T-helper 1 cell treated with Interleukin-12 subunit alpha and Interleukin-12 subunit beta and Interleukin-4 antibody, amounts not matched to agents 30 μg/mL and 1 μg/mL, for 36 hours (primary cell): Measurements from ENCODE around the gene LRRC3C.

Experiments used
- H3K27ac Mint-ChIP-seq: one replicate; pipeline ENCODE4 v1.8.0; 2021; ENCODE audit warnings: mild to moderate bottlenecking, mixed read lengths
- H3K27me3 Mint-ChIP-seq: one replicate; pipeline ENCODE4 v1.8.0; 2021; ENCODE audit warnings: low read depth, mixed read lengths
- H3K36me3 Mint-ChIP-seq: one replicate; pipeline ENCODE4 v1.8.0; 2021; ENCODE audit warnings: low read depth, mixed read lengths
- H3K4me1 Mint-ChIP-seq: one replicate; pipeline ENCODE4 v1.8.0; 2021; ENCODE audit warnings: low read depth, mixed read lengths
- H3K4me3 Mint-ChIP-seq: one replicate; pipeline ENCODE4 v1.8.0; 2021; ENCODE audit warnings: mild to moderate bottlenecking, moderate library complexity, mixed read lengths
- H3K9me3 Mint-ChIP-seq: one replicate; pipeline ENCODE4 v1.8.0; 2021; ENCODE audit warnings: mixed read lengths

Gene LRRC3C

GRCh38 chr17:39971076-39971603 is 43.6 kb downstream of the LRRC3C start:
- H3K4me3 Mint-ChIP-seq: no peak overlapping the region
- H3K27ac Mint-ChIP-seq: no peak overlapping the region
- H3K36me3 Mint-ChIP-seq: no peaks in the 10 kb centered on the region
- H3K27me3 Mint-ChIP-seq: peaks cover 54% of the 10 kb centered on the region
- H3K4me1 Mint-ChIP-seq: no peaks in the 10 kb centered on the region
- no peaks in the 10 kb centered on the region for H3K9me3 Mint-ChIP-seq

- H3K36me3 Mint-ChIP-seq: no peaks in the 10 kb centered on the region
- H3K9me3 Mint-ChIP-seq: no peaks in the 10 kb centered on the region
- H3K27me3 Mint-ChIP-seq: peaks cover 48% of the 10 kb centered on the region
- no peak overlapping the region for H3K4me3 Mint-ChIP-seq
- H3K4me1 Mint-ChIP-seq: no peaks in the 10 kb centered on the region
- no peak overlapping the region for H3K27ac Mint-ChIP-seq
These were observed 44.7 kb downstream of the LRRC3C start for GRCh38 chr17:39972271-39972670.

GRCh38 chr17:39973496-39973895 is 46.0 kb downstream of the LRRC3C start:
- Mint-ChIP-seq H3K4me3 (no peak overlapping the region), H3K36me3 (no peaks in the 10 kb centered on the region), H3K27me3 (peaks cover 51% of the 10 kb centered on the region)

GRCh38 chr17:39974433-39974832 is 46.9 kb downstream of the LRRC3C start:
- peaks cover 2% of the 10 kb centered on the region for H3K4me1 Mint-ChIP-seq
- no peaks in the 10 kb centered on the region for H3K9me3 Mint-ChIP-seq
- no peaks in the 10 kb centered on the region for H3K36me3 Mint-ChIP-seq
- H3K4me3 Mint-ChIP-seq: no peak overlapping the region
- peaks cover 50% of the 10 kb centered on the region for H3K27me3 Mint-ChIP-seq
- H3K27ac Mint-ChIP-seq: no peak overlapping the region

More at GRCh38 chr17:39973496-39973895, 46.0 kb downstream of the LRRC3C start:
- Mint-ChIP-seq H3K4me1 (no peaks in the 10 kb centered on the region), H3K9me3 (no peaks in the 10 kb centered on the region), H3K27ac (no peak overlapping the region)

- H3K4me1 Mint-ChIP-seq: peaks cover 12% of the 10 kb centered on the region
- H3K27me3 Mint-ChIP-seq: peaks cover 46% of the 10 kb centered on the region
- no peak overlapping the region for H3K27ac Mint-ChIP-seq
- no peaks in the 10 kb centered on the region for H3K9me3 Mint-ChIP-seq
- no peaks in the 10 kb centered on the region for H3K36me3 Mint-ChIP-seq
- H3K4me3 Mint-ChIP-seq: no peak overlapping the region
These were observed 48.3 kb downstream of the LRRC3C start for GRCh38 chr17:39975801-39976200.

- peaks cover 21% of the 10 kb centered on the region for H3K4me1 Mint-ChIP-seq
- peaks cover 3% of the 10 kb centered on the region for H3K36me3 Mint-ChIP-seq
- H3K27ac Mint-ChIP-seq: no peak overlapping the region
- peaks cover 23% of the 10 kb centered on the region for H3K27me3 Mint-ChIP-seq
- H3K4me3 Mint-ChIP-seq: peak overlapping the region; percentile 96
- no peaks in the 10 kb centered on the region for H3K9me3 Mint-ChIP-seq
These were observed 51.6 kb downstream of the LRRC3C start for GRCh38 chr17:39979016-39979670.

GRCh38 chr17:39979893-39980350 is 52.4 kb downstream of the LRRC3C start:
- Mint-ChIP-seq H3K4me1 (peaks cover 21% of the 10 kb centered on the region), H3K27ac (peak overlapping the region; percentile 92), H3K4me3 (peak overlapping the region; percentile 96), H3K36me3 (peaks cover 8% of the 10 kb centered on the region), H3K27me3 (peaks cover 20% of the 10 kb centered on the region), H3K9me3 (no peaks in the 10 kb centered on the region)

GRCh38 chr17:39980351-39981206 is 53.0 kb downstream of the LRRC3C start, which contains the start of gene PSMD3:
TSS of gene PSMD3 (plus strand) at chr17:39980807. CDS start at chr17:39980971, 164 bp downstream.
- Mint-ChIP-seq H3K4me1 (peaks cover 21% of the 10 kb centered on the region), H3K9me3 (no peaks in the 10 kb centered on the region), H3K27ac (peak within 1 kb of the TSS; percentile 92), H3K36me3 (peaks cover 11% of the 10 kb centered on the region), H3K4me3 (peak within 1 kb of the TSS; percentile 96), H3K27me3 (peaks cover 18% of the 10 kb centered on the region)

- H3K27ac Mint-ChIP-seq: peak overlapping the region; percentile 92
- peaks cover 17% of the 10 kb centered on the region for H3K36me3 Mint-ChIP-seq
- H3K9me3 Mint-ChIP-seq: no peaks in the 10 kb centered on the region
- H3K4me3 Mint-ChIP-seq: peak overlapping the region; percentile 96
- H3K27me3 Mint-ChIP-seq: peaks cover 15% of the 10 kb centered on the region
- peaks cover 21% of the 10 kb centered on the region for H3K4me1 Mint-ChIP-seq
These were observed 53.7 kb downstream of the LRRC3C start for GRCh38 chr17:39981207-39981741.

GRCh38 chr17:39981766-39982375 is 54.3 kb downstream of the LRRC3C start:
- H3K27me3 Mint-ChIP-seq: peaks cover 15% of the 10 kb centered on the region
- peak overlapping the region; percentile 96 for H3K4me3 Mint-ChIP-seq
- H3K4me1 Mint-ChIP-seq: peaks cover 21% of the 10 kb centered on the region
- H3K27ac Mint-ChIP-seq: peak overlapping the region; percentile 92
- no peaks in the 10 kb centered on the region for H3K9me3 Mint-ChIP-seq
- H3K36me3 Mint-ChIP-seq: peaks cover 22% of the 10 kb centered on the region

- H3K4me1 Mint-ChIP-seq: peaks cover 2% of the 10 kb centered on the region
- no peak overlapping the region for H3K27ac Mint-ChIP-seq
- no peaks in the 10 kb centered on the region for H3K27me3 Mint-ChIP-seq
- peaks cover 66% of the 10 kb centered on the region for H3K36me3 Mint-ChIP-seq
- no peaks in the 10 kb centered on the region for H3K9me3 Mint-ChIP-seq
- no peak overlapping the region for H3K4me3 Mint-ChIP-seq
These were observed 60.8 kb downstream of the LRRC3C start for GRCh38 chr17:39988206-39988810.

GRCh38 chr17:39994448-39994847 is 66.9 kb downstream of the LRRC3C start:
- Mint-ChIP-seq H3K9me3 (no peaks in the 10 kb centered on the region), H3K36me3 (peaks cover 59% of the 10 kb centered on the region), H3K4me1 (peaks cover 2% of the 10 kb centered on the region), H3K27ac (no peak overlapping the region), H3K4me3 (no peak overlapping the region), H3K27me3 (no peaks in the 10 kb centered on the region)
